DND-41 (cell line): ENCODE measurements around the gene DZIP1.

Experiments used
- EZH2 ChIP-seq: IDR thresholded peaks from 3 replicates; pipeline ENCODE4 v1.6.1; 2012; ENCODE audit warnings: borderline replicate concordance, low read depth, mild to moderate bottlenecking, moderate library complexity, low read length, inconsistent platforms; ENCODE audit not compliant: severe bottlenecking
- TF ChIP-seq, protein P1 (sequence below): IDR thresholded peaks from 2 replicates; pipeline ENCODE4 v1.5.1; 2012; ENCODE audit warnings: borderline replicate concordance, low read length, moderate library complexity, mild to moderate bottlenecking; ENCODE audit not compliant: poor library complexity, severe bottlenecking; ENCODE audit errors: extremely low read depth

DNA sequence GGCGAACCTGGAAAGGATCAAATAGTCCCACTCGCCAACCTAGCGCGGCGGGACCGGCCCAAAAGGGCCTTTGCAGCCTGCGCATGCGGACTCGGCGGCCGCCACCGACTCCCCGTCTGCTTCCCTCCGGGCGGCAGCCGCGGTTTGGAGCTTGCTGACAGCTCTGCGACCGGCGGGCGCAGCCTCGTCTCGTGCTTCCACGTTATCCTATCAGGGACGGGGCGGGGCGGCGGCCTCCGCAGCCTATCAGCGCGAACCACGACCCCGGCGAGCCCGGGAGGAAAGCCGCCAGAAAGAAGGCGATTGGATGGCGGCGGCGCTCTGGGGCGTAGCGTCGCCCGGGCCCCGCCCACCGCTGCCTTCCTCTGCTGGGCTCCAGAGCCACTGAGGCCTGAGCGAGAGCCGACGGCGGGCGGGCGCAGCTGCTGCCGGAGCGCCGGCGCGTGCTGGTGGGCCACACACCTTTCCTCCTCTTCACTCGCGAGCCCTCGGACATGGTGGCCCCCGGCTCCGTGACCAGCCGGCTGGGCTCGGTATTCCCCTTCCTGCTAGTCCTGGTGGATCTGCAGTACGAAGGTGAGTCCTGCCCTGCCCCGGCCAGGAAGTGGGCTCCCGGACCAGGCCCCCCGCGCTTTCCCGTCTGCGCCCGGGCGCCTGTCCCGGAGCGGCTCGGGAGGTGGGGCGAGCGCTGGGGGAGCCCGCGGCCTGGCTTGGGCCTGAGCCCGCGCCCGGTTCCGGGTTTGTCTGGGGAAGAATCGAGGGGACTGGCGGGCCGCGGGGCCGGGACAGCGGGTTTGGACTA lies 32.5 kb upstream of the DZIP1 start, which contains the start of gene DNAJC3:
- TF ChIP-seq, protein P1, sequence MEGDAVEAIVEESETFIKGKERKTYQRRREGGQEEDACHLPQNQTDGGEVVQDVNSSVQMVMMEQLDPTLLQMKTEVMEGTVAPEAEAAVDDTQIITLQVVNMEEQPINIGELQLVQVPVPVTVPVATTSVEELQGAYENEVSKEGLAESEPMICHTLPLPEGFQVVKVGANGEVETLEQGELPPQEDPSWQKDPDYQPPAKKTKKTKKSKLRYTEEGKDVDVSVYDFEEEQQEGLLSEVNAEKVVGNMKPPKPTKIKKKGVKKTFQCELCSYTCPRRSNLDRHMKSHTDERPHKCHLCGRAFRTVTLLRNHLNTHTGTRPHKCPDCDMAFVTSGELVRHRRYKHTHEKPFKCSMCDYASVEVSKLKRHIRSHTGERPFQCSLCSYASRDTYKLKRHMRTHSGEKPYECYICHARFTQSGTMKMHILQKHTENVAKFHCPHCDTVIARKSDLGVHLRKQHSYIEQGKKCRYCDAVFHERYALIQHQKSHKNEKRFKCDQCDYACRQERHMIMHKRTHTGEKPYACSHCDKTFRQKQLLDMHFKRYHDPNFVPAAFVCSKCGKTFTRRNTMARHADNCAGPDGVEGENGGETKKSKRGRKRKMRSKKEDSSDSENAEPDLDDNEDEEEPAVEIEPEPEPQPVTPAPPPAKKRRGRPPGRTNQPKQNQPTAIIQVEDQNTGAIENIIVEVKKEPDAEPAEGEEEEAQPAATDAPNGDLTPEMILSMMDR = no peak
- no peak for TF ChIP-seq EZH2
